Right lobe of liver (tissue), 6 donors: ENCODE measurements around the gene SPRED2. TPM values are rescaled to one million over a fixed set of nuclear protein-coding genes. Genes with fewer than 3 reads are reported as not detected.

ENCODE experiments used
- ATAC-seq, 4 donors: fragments of 200-7000 bp; cut with Tn5 transposase; one replicate each; pipeline ENCODE4 v1.9.1; 2020; ENCODE audit warnings: mild to moderate bottlenecking in 4 of 4, moderate library complexity in 4 of 4
- DNase-seq, 3 donors: peaks; one replicate each; pipeline ENCODE4 v3.0.0-alpha.2; 2020
- H3K27ac ChIP-seq, 3 donors: fragments of 200-600 bp; one replicate each; pipeline ENCODE4 v1.8.0; 2022
- H3K27me3 ChIP-seq, 2 donors: fragments of 200-600 bp; one replicate each; pipeline ENCODE4 v1.8.0; 2022
- H3K36me3 ChIP-seq, 4 donors: fragments of 200-600 bp; sonication (generic) in 1 of 4; one replicate each; pipeline versions ENCODE4 v1.5.1 to v1.8.0; 2017 to 2022; ENCODE audit warnings: control low read depth in 1 of 4
- H3K4me1 ChIP-seq, 4 donors: fragments of 200-600 bp; sonication (generic) in 1 of 4; one replicate each; pipeline versions ENCODE4 v1.5.1 to v1.8.0; 2017 to 2022; ENCODE audit warnings: control low read depth in 1 of 4
- H3K4me3 ChIP-seq, 3 donors: fragments of 200-600 bp; one replicate each; pipeline ENCODE4 v1.8.0; 2022
- H3K9me3 ChIP-seq, 4 donors: fragments of 200-600 bp; sonication (generic) in 1 of 4; one replicate each; pipeline versions ENCODE4 v1.5.1 to v1.8.0; 2017 to 2022; ENCODE audit warnings: control low read depth in 1 of 4
- POLR2A ChIP-seq: fragments of 450-650 bp; IDR thresholded peaks from one replicate; pipeline ENCODE4 v1.6.1; 2017; ENCODE audit warnings: antibody characterized with exemption, mild to moderate bottlenecking
- WGBS: methylation state at CpG from one replicate; pipeline ENCODE4 v1.1.6; 2018; ENCODE audit warnings: low coverage, low lambda C conversion rate; ENCODE audit not compliant: insufficient coverage; ENCODE audit errors: missing lambda C conversion rate; 5-methylcytosine and 5-hydroxymethylcytosine counted together
- intact Hi-C, 2 donors: fragments of 100-400 bp; cut with DNase I; formaldehyde crosslinking; loops; one replicate each; pipeline versions ENCODE4 v1.11.2 to v1.14.1; 2022
- total RNA-seq, 6 experiments: library from RNA; depleted of rRNA in 2 of 6; stranded (reverse); fragments of >200 nt in 2 of 6; fragmentation: NEBNext Ultra II Directional in 3 of 6; extraction: Animal tissue kit (Norgen Biotek cat#: 25700) in 3 of 6; gene quantifications; one replicate each; pipeline versions ENCODE4 v1.1.0 to v1.2.4, GENCODE V29; 2016 to 2023
- TF ChIP-seq, protein P1 (sequence below), 4 donors: fragments of 200-600 bp in 3 of 4; fragments of 450-650 bp in 1 of 4; IDR thresholded peaks; one replicate each; pipeline versions ENCODE4 v1.5.1 to v1.8.0; 2016 to 2022; ENCODE audit warnings: antibody characterized with exemption in 4 of 4, mild to moderate bottlenecking in 2 of 4
- donor health status: DM: no; HTN: yes; CAD: no.
- donor health status: DM: no; HTN: no; CAD: no.
- donor health status: DM: no; HTN: no; CAD: no.
- donor health status: DM: no; HTN: yes; CAD: no.
- donor health status: DM: no; HTN: yes; CAD: no.

The SPRED2 gene
- total RNA-seq, 6 experiments from 2014 or later = 11.0 to 22.5 (median 15.2) TPM

DNA sequence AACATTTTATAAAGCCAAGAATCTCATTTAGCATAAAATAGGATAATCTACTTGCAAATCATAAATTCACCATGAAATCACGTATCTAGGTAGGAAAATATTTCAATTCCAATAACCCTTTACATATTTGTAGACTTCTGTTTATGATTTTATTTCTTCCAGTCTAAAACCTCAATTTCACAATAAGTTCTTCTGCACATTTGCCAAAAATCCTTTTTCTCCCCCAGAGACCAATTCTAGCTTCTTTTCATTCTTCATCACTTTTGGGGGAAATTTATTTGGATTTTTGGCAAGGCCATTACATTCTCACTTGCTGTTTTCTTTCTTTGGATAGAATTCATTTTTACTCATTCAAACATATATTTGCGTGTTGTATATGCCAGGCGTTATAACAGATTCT, 86.8 kb downstream of the SPRED2 start:
- no peak for DNase-seq
- no peak for ATAC-seq
- Histone ChIP-seq H3K9me3 (no peaks in the 10 kb centered on the region), H3K27me3 (no peaks in the 10 kb centered on the region), H3K4me3 (no peak overlapping the region), H3K4me1 (peaks cover 0 to 5% (median 0%) of the 10 kb centered on the region in 4 donors), H3K27ac (no peak overlapping the region), H3K36me3 (peaks cover 0 to 4% (median 0%) of the 10 kb centered on the region in 4 donors)
- intact Hi-C loops = no loop called here
- 88% methylated on average over 3 of the region's 3 CpGs for WGBS
- no peak for TF ChIP-seq POLR2A
- TF ChIP-seq, protein P1, sequence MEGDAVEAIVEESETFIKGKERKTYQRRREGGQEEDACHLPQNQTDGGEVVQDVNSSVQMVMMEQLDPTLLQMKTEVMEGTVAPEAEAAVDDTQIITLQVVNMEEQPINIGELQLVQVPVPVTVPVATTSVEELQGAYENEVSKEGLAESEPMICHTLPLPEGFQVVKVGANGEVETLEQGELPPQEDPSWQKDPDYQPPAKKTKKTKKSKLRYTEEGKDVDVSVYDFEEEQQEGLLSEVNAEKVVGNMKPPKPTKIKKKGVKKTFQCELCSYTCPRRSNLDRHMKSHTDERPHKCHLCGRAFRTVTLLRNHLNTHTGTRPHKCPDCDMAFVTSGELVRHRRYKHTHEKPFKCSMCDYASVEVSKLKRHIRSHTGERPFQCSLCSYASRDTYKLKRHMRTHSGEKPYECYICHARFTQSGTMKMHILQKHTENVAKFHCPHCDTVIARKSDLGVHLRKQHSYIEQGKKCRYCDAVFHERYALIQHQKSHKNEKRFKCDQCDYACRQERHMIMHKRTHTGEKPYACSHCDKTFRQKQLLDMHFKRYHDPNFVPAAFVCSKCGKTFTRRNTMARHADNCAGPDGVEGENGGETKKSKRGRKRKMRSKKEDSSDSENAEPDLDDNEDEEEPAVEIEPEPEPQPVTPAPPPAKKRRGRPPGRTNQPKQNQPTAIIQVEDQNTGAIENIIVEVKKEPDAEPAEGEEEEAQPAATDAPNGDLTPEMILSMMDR (IDR thresholded peaks at IDR 0.05) = no peak

DNA sequence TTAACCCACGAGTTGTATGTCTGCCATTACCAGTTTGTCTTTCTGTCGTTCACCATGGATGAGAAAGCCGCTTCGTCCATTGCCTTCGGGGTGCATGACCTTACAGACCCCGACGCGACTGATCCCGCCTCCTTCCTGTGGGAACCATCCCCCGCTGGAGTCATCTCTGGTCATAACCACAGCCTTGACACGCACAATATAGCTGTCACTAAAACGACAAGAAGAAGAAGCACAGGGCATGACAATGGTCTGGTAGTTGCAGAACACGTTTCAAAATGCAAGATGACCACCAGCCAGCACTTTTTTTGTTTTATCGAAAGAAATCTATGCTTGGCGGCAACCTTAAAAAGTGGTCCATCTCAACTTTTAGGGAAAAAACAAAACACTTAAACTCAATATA, 87.7 kb downstream of the SPRED2 start:
- H3K27me3 ChIP-seq = no peaks in the 10 kb centered on the region
- peaks cover 0 to 4% (median 0%) of the 10 kb centered on the region in 4 donors for H3K36me3 ChIP-seq
- H3K4me3 ChIP-seq = no peak overlapping the region
- no peak overlapping the region for H3K27ac ChIP-seq
- ATAC-seq (no peak), DNase-seq (no peak)
- intact Hi-C loops = no loop called here
- 85% methylated on average over 9 of the region's 15 CpGs for WGBS
- H3K9me3 ChIP-seq = no peaks in the 10 kb centered on the region
- H3K4me1 ChIP-seq = peaks cover 0 to 1% (median 0%) of the 10 kb centered on the region in 4 donors
- TF ChIP-seq, protein P1 (IDR thresholded peaks at IDR 0.05) = no peak
- no peak for TF ChIP-seq POLR2A

DNA sequence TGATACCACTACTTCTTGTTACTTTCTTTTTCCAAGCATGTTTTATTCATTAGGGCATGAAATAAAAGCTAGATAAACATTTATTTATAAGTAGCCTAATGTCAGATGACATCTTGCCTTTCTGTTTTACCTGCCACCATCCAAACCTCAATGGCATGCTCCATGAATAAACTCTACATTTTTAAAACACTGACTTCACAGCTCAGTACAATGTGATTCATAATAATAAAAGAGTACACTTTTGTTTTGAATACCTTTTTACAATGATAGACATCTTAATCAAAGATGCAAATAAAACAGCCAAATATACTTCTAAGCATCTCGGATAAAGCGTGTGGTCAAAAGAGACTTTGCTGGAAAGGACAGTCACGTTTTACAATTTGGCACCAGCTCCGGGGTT, 88.2 kb downstream of the SPRED2 start:
- no peaks in the 10 kb centered on the region for H3K9me3 ChIP-seq
- no peak for DNase-seq
- peaks cover 0 to 4% (median 0%) of the 10 kb centered on the region in 4 donors for H3K36me3 ChIP-seq
- no peaks in the 10 kb centered on the region for H3K4me1 ChIP-seq
- H3K27me3 ChIP-seq = no peaks in the 10 kb centered on the region
- no peak overlapping the region for H3K4me3 ChIP-seq
- ATAC-seq = no peak
- TF ChIP-seq POLR2A = no peak
- TF ChIP-seq, protein P1 (IDR thresholded peaks at IDR 0.05) = no peak
- 61% methylated on average over 4 of the region's 4 CpGs for WGBS
- intact Hi-C loops = no loop called here
- no peak overlapping the region for H3K27ac ChIP-seq

DNA sequence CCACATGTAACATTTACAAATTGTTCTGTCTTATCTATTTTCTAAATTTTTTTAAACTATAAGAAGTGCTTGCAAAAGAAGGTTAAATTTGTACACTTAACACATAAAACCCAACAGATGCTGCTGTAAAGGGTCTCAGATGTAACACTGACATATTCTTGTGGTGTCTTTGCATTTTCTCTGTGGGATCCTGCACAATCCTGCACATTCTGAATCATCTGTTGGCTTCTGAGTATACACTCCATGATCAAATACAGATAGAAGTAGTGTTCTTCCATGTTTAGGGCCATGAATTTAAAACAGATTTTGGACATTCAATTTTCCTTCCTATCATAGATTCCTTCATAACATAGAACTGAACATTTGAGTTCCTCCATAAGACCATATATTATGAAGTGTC, 89.0 kb downstream of the SPRED2 start:
- H3K4me3 ChIP-seq = no peak overlapping the region
- H3K27me3 ChIP-seq = no peaks in the 10 kb centered on the region
- TF ChIP-seq, protein P1 (IDR thresholded peaks at IDR 0.05) = no peak
- no peak for TF ChIP-seq POLR2A
- no peaks in the 10 kb centered on the region for H3K4me1 ChIP-seq
- peaks cover 0 to 4% (median 0%) of the 10 kb centered on the region in 4 donors for H3K36me3 ChIP-seq
- DNase-seq = no peak
- intact Hi-C loops = no loop called here
- H3K27ac ChIP-seq = no peak overlapping the region
- H3K9me3 ChIP-seq = no peaks in the 10 kb centered on the region
- ATAC-seq = no peak
